ENCODE measurements around the gene OR5B3. TPM values are rescaled to one million over a fixed set of nuclear protein-coding genes. Genes with fewer than 3 reads are reported as not detected.

The OR5B3 gene
- not detected for total RNA-seq

DNA sequence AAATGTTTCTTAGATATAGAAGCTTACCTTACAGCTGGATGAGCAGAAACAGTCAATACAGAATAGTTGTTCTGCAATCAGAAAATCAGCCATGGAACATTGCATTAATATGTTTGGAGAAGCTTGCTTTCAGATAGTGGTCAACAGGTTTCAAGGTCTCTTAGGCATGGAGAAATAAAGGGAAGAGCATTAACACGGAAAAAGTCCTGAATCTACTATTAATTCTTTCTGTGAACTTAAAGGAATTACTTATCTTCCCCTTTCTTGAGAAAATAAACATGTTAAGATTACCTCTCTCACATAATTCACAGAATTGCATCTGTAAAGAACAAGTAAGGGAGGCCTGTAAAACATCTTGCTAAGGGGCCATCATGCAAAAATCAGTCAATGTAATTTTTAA is at the start of gene OR5B3:
TSS of gene OR5B3 (minus strand) at position 101 of the 400 bp plus-strand sequence. CDS start 3,465 bp downstream, outside the sequence.
- no peak for TF ChIP-seq POLR2A (IDR thresholded peaks at IDR 0.05)
- TF ChIP-seq CTCF (IDR thresholded peaks at IDR 0.05) = no peak
- no peak within 1 kb of the TSS for H3K27ac ChIP-seq
- H3K36me3 ChIP-seq = no peaks in the 10 kb centered on the region
- no peak within 1 kb of the TSS for H3K4me3 ChIP-seq
- H3K27me3 ChIP-seq = no peaks in the 10 kb centered on the region
- DNase-seq = no peak
- H3K4me1 ChIP-seq = no peaks in the 10 kb centered on the region
- H3K9me3 ChIP-seq = no peaks in the 10 kb centered on the region
- intact Hi-C loops (cut with DNase I; ENCODE audit: low total_unique reads) = no loop called here

- Histone ChIP-seq H3K4me1 (no peaks in the 10 kb centered on the region), H3K27ac (no peak overlapping the region), H3K4me3 (no peak overlapping the region), H3K27me3 (no peaks in the 10 kb centered on the region), H3K9me3 (no peaks in the 10 kb centered on the region), H3K36me3 (no peaks in the 10 kb centered on the region)
- intact Hi-C loops (cut with DNase I; ENCODE audit: low total_unique reads) = no loop called here
- no peak for TF ChIP-seq POLR2A (IDR thresholded peaks at IDR 0.05)
- no peak for TF ChIP-seq CTCF (IDR thresholded peaks at IDR 0.05)
- no peak for DNase-seq
Measured at GRCh38 chr11:58451585-58451984, 44.9 kb upstream of the OR5B3 start.

DNA sequence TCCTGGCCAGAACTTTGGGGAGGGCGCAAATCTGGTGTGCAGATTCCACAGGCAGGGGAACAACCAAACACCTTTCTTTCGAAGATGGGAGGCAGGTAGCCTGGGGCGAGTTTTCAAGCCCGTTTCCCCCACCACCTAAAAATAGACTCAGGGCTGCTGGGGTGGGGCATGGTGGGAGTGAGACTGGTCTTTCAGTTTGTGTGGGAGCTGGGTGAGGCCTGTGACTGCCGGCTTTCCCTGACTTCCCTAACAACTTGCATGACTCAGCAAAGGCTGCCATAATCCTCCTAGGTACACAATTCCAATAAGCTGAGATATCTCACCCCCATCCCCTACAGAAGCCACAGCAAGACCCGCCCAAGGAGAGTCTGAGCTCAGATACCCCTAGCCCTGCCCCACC is 39.6 kb upstream of the OR5B3 start:
- no peak for DNase-seq
- no peak overlapping the region for H3K27ac ChIP-seq
- TF ChIP-seq POLR2A (IDR thresholded peaks at IDR 0.05) (no peak), CTCF (IDR thresholded peaks at IDR 0.05) (no peak)
- no peaks in the 10 kb centered on the region for H3K36me3 ChIP-seq
- H3K4me3 ChIP-seq = no peak overlapping the region
- H3K27me3 ChIP-seq = no peaks in the 10 kb centered on the region
- intact Hi-C loops (cut with DNase I; ENCODE audit: low total_unique reads) = no loop called here
- no peaks in the 10 kb centered on the region for H3K4me1 ChIP-seq
- no peaks in the 10 kb centered on the region for H3K9me3 ChIP-seq

DNA sequence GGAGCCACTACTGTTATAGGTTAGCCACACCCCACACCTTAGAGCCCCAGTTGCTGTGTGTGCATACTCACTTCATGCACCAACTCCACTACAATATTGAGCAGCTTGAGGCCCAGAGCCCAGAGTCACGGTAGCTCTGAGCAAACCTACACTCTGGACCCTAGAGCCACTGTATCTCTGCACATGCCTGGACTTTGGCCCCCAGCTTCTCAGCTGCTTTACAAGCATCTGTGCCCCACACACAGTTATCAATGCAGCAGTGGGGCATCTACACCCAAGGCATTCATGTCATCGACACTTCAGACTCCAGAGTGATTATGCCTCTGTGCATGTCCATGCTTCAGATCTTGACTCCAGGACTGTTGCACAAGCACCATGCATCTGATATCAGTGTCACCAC is 37.6 kb upstream of the OR5B3 start:
- Histone ChIP-seq H3K27me3 (no peaks in the 10 kb centered on the region), H3K27ac (no peak overlapping the region), H3K36me3 (no peaks in the 10 kb centered on the region), H3K4me3 (no peak overlapping the region), H3K9me3 (no peaks in the 10 kb centered on the region), H3K4me1 (no peaks in the 10 kb centered on the region)
- TF ChIP-seq POLR2A (IDR thresholded peaks at IDR 0.05) (no peak), CTCF (IDR thresholded peaks at IDR 0.05) (no peak)
- intact Hi-C loops (cut with DNase I; ENCODE audit: low total_unique reads) = no loop called here
- no peak for DNase-seq

DNA sequence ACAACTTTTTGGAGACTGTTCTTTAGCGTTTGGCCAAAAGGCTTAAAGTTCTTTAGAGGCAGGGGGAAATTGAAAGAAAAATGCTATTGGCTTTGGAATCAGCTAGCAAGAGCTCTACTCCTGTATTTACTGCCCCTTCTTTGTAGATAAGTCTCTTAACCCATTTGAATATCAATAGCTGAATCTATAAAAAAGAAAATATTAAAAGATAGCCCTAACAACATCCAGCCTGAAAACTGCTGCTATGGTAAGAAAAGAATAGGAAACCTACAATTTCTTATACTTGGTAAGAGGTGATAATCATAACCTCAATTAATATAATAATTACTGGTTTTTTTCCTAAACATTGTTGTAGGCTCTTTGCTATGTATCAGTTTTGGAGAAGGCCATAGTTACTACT is 35.5 kb upstream of the OR5B3 start, which contains the start of gene OR5B12:
TSS of gene OR5B12 (minus strand) at position 101 of the 400 bp plus-strand sequence. CDS start 2,085 bp downstream, outside the sequence.
- no peak for DNase-seq
- Histone ChIP-seq H3K4me3 (no peak within 1 kb of the TSS), H3K27ac (no peak within 1 kb of the TSS), H3K27me3 (no peaks in the 10 kb centered on the region), H3K9me3 (no peaks in the 10 kb centered on the region), H3K36me3 (no peaks in the 10 kb centered on the region), H3K4me1 (no peaks in the 10 kb centered on the region)
- TF ChIP-seq CTCF (IDR thresholded peaks at IDR 0.05) (no peak), POLR2A (IDR thresholded peaks at IDR 0.05) (no peak)
- intact Hi-C loops (cut with DNase I; ENCODE audit: low total_unique reads) = no loop called here

Data from uterus (tissue), 4 donors.